Activated CD8-positive, alpha-beta memory T cell treated with anti-CD3 and anti-CD28 coated beads, Interleukin-2, amount 50 U/mL, for 24 hours (primary cell): Measurements from ENCODE around the gene FOXJ1.

ENCODE experiments used
- DNase-seq: peaks from one replicate; pipeline ENCODE4 v3.0.0-alpha.2; 2020; ENCODE audit errors: extremely low read depth

FOXJ1 gene

GRCh38 chr17:76123749-76124581 lies 17.1 kb downstream of the FOXJ1 start:
- no peak for DNase-seq

- no peak for DNase-seq
Measured at GRCh38 chr17:76123191-76123499, 17.9 kb downstream of the FOXJ1 start.

GRCh38 chr17:76122431-76123190 lies 18.4 kb downstream of the FOXJ1 start:
- no peak for DNase-seq

- DNase-seq = no peak
Measured at GRCh38 chr17:76121932-76122430, 19.1 kb downstream of the FOXJ1 start.

DNA sequence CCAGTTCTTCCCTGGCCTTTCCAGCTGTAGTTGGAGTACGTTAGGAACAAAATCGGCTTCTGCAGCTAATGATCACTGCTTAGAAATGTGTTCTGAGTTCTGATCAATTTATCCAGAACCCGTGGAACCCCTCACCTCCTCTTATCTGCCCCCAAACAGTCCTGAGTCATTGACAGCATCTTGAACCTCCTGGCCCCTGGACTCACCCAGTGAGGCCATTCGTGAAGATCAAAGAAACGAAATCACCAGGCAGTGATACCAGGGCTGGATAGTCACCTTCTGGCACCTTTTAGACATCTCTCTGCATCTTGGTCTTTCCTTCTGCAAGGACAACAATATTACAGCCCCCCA lies 20.4 kb downstream of the FOXJ1 start:
- no peak for DNase-seq

DNA sequence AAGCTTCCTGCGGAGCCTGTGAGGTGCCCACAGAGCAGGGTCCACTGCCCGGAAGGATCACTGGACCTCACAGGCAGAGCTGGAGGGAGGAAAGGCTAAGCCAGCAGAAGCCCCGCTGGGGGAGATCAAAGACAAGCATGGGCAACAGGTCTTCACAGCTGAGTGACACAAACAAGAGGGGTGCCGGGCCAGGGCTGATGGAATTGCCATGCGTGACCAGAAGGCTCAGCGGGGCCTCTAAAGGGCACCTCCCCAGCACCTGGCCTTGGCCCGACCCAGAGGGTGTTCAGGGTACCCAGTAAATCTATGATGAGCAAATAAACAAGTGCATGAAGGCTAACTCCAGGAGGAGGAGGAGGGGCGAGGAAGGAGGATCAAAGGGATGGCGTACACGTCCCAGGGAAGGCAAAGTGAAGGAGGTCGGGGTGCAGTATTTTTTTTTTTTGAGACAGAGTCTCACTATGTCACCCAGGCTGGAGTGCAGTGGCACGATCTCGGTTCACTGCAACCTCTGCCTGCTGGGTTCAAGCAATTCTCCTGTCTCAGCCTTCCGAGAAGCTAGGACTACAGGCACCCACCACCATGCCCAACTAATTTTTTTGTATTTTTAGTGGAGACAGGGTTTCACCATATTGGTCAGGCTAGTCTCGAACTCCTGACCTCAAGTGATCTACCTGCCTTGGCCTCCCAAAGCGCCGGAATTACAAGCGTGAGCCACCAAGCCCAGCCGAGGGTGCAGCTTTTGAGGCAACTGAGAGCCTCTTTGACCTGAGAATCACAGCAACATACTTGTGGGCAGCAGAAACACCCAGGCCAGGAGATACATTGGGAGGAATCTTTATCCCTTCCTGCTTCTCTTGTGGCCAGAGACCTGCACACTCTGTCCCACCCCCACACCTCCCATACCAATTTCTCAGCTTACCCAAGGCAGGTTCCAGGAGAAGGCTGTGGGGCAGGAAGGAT lies 21.4 kb downstream of the FOXJ1 start:
- DNase-seq = no peak

GRCh38 chr17:76115138-76115754 lies 25.8 kb downstream of the FOXJ1 start:
- no peak for DNase-seq

DNA sequence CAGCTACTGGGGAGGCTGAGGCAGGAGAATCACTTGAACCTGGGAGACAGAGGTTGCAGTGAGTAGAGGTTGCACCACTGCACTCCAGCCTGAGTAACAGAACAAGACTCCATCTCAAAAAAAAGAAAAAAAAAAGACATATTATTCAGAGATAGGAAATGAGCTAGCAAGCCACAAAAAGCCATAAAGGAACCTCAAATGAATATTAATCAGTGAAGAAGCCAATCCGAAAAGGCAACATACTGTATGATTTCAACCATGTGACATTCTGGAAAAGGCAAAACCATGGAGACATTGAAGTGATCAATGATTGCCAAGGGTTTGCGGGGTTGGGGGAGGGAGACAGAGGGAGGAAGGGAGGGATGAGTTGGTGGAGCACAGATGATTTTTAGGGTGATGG lies 29.1 kb downstream of the FOXJ1 start:
- no peak for DNase-seq

GRCh38 chr17:76107509-76107908 lies 33.5 kb downstream of the FOXJ1 start:
- no peak for DNase-seq

DNA sequence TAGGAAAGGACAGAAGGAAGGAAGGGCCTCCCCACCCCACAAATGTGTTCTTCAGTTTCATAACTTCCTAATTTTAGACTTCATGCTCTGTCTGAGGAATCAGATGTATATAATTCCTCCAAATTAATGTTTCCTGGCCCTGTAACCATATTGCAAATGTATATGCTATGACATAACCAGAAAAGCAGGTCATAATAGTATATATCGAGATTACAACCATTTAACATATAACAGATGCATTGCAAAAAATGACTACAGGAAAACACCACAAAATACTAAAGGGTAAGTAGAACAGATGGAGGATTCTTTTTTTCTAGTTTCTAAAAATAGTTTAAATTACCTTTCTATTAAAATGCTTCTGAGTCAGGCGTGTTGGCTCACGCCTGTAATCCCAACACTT lies 34.3 kb downstream of the FOXJ1 start:
- DNase-seq = no peak

DNA sequence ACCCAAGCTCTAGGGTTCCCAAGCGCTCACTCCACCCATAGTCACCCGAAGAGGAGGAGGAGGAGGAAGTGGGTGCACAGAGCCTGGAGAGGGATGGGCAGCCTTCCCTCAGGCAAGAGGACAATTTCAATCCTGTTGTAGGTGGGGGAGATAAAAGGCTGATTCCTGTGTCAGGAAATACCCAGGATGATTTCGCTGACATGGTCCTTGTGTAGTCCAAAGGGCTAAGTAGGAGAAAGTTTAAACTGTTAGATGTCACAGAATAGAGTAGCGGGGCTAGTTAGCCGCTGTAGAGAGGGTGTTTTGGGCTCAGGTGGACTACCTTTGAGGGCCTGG lies 36.2 kb downstream of the FOXJ1 start:
- DNase-seq = no peak

GRCh38 chr17:76104140-76104895 lies 36.7 kb downstream of the FOXJ1 start:
- DNase-seq = no peak

DNA sequence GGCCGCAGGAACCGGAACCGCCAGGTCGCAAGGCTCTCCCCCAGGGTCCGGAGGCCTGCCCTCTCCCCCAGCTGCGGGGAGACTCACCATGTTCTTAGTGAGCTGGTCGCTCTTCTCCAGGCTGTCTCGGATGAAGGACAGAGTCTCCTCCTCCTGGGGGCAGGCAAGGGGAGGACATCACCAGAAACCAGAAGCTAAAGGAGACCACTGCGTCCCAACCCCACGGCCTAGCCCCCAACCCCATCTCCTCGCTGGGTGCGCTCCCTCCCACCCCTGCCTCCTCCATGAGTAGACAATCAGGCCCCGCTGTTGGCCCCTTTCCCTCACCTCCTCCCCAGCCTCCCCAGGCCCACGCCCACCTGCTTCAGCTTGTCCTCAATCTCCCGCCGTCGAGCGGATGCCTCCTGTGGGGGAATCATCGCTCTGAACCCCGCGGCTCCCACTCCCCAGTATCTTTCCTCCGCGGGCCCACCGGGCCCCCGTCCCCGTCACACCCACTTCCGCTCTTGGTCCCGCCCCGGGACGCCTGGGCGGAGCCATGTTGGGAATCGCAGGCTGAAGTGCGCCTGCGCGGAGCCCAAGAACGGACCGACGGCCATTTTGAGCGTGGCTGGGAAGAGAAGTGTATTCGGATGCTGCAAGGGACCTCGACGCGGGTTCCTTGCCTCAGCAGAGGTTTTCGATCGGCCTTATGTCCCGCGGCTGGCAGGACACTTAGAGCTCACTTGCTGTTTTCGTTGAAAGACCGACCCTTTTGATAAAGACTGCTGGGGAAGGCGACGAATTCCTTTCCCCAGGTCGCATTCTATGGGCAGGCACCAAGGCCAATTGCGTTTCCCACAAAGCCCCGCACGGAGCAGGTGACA lies 37.5 kb downstream of the FOXJ1 start, which contains the start of gene EXOC7:
EXOC7 (minus strand) TSS at position 514 of the 866 bp plus-strand sequence; CDS start at position 419, 95 bp downstream.
- DNase-seq = peak; percentile 77

DNA sequence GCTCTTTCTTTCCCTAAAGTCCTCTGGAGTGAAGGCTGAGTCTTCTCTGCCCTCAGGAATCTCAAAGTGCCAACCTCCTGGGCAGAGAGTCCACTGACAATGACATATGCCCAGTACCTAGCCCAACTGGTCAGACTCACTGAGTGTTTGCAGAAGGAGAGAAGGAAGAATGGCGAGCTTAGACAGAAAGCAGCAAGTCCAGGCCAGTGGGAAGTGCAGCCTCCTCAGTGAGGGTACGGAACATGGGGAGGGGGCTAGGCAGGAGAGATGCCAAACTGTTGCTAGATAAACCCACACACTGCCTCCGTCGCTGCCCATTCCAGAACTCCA lies 38.1 kb downstream of the FOXJ1 start:
- no peak for DNase-seq

GRCh38 chr17:76097716-76098295 lies 43.2 kb downstream of the FOXJ1 start:
- DNase-seq = no peak

GRCh38 chr17:76095943-76096342 lies 45.1 kb downstream of the FOXJ1 start:
- DNase-seq = no peak

DNA sequence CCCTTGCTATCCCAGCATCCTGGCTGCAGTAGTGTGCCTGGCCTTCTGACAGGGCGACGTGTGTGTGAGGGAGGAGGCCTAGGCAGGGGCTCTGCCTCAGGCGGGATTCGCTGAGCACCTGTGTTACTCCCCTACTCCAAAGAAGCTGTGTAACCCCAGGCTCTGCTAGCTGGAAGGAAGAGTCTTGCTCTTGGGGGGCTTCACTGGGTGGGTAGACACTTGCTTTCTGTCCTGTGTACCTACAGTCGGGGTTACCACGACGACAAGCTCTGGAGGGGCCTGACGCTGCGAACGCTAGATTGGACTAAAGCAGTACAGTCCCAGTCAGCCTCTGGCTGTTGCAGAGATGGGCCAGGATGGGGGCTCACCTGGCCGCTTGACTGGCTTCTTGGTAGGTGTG lies 47.0 kb downstream of the FOXJ1 start:
- no peak for DNase-seq

DNA sequence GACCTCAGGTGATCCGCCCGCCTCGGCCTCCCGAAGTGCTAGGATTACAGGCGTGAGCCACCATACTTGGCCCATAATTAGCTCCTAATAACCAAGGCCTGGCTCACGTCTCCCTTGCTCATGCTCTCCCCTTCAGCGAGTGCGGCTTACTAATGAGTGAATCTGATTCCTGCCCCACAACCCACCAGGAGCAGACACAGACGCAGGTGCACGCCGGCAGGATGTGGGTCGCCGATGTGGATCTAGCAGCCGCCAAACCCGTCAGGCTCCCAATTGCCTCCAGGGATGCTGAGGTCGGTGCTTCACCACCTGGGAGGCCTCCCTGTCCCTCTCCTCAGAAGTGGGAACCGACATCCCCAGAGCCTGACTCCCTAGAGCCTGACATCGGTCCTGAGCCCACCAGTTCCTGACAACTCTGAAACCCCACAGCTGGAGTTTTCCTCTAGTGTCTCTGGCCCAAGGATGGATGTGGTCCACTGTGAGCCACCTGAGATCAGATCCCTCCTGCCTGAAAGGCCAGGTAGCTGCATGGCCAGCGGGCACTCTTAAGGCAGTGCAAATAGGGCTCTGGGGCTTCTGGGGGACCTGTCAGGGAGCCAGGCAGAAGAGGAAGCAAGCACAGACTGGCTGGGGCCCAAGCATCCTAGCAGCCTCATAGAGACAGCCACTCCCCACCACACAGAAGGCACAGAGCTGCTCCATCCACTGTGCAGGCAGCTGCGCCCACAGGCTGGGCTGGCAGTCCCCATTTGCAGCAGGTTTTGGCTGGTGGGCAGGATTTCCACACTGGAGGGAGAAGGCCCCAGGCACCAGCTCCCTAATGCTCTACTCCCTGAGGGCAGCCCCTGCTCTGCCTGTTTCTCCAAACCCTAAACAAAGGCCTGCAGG lies 48.3 kb downstream of the FOXJ1 start:
- no peak for DNase-seq
